Measurements from ENCODE around the gene N4BP2L2.

Gene N4BP2L2

DNA sequence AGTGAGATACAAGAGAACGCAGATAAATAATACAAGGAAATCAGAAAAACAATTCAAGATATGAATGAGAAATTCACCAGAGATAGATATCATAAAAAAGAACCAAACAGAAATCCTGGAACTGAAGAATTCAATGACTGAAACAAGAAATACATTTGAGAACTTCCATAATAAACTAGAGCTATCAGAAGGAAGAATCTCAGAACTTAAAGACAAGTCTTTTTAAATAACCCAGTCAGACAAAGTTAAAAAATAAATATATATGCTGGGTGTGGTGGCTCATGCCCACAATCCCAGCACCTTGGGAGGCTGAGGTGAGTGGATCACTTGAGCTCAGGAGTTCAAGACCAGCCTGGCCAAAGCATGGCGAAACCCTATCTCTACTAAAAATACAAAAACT, 82.0 kb downstream of the N4BP2L2 start:
- DNase-seq = no peak

DNA sequence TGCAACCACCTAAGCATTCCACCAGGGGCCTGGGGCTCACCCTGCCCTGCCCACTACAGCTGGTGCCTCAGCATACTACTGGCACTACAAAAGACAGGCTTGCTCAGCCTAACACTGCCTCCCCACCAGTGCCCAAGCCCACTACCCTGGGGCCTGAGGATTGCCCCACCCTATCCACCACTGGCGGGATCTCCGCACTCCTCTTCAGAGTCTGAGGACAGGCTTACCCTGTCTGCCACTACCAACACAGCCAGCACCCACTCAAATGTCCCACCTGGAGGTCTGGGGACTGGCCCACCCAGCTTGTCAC, 83.0 kb downstream of the N4BP2L2 start:
- no peak for DNase-seq

DNA sequence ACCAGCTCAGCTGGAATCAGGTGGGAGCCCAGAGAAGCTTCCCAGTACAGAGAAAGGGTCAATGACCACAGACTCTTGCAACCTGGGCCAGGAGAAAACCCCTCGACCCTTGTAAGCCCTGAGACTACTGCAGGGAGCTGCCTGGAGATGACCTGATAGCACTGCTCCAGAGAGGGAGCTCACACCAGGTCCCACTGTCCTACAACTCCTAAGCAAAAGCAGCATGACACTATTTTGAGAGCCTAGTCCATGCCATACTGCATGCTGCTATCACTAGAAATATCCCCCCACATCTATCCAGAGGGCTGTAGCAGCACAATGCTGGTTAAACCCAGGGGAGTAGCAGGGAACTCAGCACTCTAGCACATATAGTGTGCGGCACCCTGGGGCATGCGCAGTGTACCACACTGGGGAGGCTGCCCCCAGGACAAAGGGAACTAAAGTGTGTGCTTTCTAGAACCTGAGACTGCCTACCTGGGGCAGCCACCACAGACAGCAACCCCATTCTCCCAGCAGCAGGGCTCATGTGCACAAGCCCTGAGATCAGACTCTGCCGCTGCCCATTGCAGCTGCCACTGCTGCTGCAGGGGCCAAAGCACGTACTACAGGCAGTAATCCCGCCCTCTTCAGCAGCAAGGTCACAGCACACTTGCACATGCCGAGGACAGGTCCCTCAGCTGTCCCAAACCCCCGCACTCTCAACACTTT, 83.6 kb downstream of the N4BP2L2 start:
- no peak for DNase-seq

GRCh38 chr13:32453981-32454380, 84.6 kb downstream of the N4BP2L2 start:
- DNase-seq = no peak

DNA sequence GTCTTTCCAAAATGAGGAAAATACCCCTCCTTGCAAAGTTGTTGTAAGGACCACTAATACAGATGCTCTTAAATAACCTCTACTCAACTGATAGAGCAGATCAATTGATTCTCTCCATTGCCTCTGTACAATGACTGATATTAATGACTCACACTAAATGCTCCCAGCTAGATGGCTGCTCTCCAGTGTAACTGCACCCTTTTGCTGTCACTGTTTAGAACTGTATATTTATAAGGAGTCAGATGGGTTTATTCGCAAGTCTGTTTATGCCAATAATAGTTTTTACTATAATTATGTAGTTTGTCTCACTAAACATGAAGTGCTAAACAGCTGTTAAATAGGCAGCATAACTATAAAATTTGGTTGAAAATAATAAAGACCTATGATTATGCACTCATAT, 89.6 kb downstream of the N4BP2L2 start:
- DNase-seq = no peak

- DNase-seq = no peak
These were observed 90.5 kb downstream of the N4BP2L2 start for GRCh38 chr13:32447894-32448623.

- DNase-seq = no peak
These were observed 91.7 kb downstream of the N4BP2L2 start for GRCh38 chr13:32446773-32447465.

- DNase-seq = no peak
These were observed 92.4 kb downstream of the N4BP2L2 start for GRCh38 chr13:32446220-32446619.

GRCh38 chr13:32445461-32445860, 93.1 kb downstream of the N4BP2L2 start:
- no peak for DNase-seq

DNA sequence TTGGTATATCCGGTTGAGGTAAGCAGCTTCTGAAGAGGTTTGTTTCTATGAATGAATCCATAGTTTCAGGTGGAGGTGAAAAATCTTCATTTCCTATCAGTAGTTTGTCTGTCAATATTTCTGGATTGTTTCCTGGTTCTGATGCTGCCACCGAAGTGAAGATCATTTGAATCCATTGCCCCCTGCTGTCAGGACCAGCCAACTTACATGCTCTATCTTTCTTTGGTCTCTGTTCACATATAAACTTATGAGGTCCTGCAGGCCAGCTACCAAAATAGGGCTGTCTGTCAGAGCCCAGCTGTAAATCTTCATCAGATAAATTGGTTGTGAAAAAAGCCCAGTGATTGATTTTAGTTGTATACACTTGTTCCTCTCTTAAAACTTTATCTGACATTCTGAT, 95.5 kb downstream of the N4BP2L2 start:
- no peak for DNase-seq

DNA sequence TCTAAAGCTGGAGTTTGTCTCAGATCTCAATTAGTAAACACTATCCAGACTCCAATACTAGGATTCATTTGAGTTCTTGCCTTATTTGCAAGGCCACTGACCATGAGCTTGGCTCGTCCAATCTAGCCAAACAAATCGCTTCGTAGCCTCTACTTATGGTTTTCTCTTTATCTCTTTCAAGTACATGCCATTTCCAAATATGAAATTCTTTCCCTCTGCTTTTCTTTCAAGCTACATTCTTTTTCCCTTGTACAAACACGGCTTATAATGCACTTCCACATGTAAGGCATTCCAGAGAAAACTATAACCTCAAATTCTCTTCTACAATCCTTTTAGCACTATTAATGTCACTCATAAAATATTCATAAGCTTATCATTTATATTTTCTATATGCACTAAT, 99.7 kb downstream of the N4BP2L2 start:
- no peak for DNase-seq

- no peak for DNase-seq
These were observed 105.7 kb downstream of the N4BP2L2 start for GRCh38 chr13:32432856-32433255.

DNA sequence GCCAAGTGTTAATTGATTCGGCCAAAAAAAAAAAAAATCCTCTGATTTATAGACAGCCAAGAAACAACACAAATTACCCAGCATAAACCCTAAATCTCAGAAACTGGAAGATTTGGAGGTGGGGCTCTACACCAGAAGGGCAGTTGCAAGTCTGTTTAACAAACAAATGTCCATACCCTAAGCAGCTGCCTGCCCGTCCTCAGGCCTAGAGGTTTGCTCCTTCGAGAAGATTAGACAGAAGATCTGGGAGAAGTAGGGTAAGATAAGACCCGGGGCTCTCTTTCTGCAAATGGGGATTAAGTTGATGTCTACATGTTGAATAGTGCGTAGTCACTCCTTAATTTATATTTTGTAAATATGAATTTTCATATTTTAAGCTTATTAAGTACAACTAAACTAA, 107.2 kb downstream of the N4BP2L2 start:
- DNase-seq = no peak

DNA sequence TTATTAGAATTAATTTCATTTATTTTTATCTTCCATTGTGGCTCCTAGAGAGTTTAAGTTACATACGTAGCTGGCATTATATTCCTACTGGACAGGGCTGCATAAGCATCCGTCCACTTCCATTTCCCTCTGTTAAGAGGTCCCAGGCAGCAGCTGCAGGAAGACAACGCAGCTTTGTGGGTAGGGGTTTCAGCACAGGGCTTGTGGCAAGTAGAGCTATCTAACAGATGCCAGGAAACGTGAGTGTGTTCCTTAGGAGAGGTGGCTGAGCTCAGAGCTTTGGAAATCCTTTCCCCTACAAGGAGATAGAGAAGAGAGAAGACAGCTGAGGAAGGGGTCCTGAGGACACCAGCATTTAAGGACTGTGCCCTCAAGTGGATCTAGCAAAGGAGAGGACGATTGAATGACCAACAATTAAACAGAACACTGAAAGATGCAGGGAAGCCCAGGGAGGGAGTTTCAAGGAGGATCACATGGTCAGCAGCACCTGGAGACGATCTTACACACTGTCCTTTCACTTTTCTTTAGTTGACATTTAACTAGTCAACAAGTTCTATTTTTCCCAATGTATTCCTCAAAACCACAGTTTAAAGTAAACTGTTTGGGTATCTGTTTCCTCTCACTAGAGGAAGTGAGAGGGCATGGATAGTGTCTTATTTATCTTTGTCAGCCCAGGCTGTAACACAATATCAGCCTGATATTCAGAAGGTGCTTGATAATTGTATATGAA, 108.4 kb downstream of the N4BP2L2 start:
- no peak for DNase-seq

DNA sequence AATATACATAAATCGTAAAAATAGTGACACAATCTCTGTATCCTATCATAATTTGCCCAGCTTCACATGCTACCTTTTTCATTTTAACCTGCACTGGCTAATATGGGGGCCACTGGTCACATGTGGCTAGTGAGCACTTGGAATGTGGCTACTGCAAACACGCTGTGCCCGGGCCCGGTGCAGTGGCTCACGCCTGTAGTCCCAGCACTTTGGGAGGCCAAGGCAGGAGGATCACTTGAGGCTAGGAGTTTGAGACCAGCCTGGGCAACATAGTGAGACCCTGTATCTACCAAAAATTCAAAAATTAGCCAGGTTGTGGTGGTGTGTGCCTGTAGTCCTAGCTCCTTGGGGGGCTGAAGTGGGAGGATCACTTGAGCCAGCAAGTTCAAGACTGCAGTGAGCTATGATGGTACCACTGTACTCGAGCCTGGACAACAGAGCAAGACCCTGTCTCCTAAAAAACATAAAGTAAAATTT, 109.1 kb downstream of the N4BP2L2 start:
- DNase-seq = no peak

DNA sequence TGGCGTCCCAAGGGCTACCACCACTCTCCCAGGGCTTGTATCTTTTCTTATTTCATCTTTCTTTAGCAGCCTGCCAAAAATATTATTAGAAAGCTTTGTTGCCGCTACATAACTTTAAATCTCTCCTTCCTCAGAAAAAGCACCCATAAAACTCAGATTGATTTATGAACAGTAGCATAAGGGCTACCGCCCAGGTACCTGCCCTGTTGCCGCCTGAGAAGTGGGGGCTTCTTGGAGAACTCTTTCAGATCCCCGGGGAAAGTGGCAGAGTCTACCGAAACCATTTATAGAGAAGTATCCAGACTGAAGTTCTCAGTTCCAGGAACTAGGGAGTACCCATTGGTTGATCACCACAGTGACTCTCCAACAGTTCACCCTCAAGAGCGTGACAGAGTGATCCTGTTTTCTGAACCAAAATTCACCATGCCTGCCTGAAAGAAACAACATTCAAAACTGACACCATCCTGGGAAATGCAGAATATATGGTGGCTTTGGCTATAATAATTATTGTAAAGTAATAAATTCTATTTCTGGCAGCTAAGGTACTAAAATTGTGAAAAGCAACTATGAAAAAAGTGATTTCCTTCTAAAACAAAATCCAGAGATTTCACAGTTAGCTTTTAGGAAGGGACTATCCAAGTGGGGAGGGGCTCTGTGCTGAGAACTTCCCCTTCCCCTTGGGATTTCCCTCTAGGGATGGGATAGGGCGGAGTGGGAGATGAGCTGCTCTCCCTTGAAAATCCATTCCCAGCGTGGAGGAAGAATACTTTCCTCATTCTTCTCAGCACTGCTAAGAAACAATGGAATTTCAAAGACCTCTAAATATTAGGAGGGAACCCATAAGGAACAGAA, 109.8 kb downstream of the N4BP2L2 start:
- DNase-seq = no peak

GRCh38 chr13:32427852-32428580, 110.6 kb downstream of the N4BP2L2 start, which contains the start of gene N4BP2L1:
N4BP2L1 (minus strand) TSS chr13:32428130; CDS start chr13:32428082, 48 bp downstream.
- no peak for DNase-seq

DNA sequence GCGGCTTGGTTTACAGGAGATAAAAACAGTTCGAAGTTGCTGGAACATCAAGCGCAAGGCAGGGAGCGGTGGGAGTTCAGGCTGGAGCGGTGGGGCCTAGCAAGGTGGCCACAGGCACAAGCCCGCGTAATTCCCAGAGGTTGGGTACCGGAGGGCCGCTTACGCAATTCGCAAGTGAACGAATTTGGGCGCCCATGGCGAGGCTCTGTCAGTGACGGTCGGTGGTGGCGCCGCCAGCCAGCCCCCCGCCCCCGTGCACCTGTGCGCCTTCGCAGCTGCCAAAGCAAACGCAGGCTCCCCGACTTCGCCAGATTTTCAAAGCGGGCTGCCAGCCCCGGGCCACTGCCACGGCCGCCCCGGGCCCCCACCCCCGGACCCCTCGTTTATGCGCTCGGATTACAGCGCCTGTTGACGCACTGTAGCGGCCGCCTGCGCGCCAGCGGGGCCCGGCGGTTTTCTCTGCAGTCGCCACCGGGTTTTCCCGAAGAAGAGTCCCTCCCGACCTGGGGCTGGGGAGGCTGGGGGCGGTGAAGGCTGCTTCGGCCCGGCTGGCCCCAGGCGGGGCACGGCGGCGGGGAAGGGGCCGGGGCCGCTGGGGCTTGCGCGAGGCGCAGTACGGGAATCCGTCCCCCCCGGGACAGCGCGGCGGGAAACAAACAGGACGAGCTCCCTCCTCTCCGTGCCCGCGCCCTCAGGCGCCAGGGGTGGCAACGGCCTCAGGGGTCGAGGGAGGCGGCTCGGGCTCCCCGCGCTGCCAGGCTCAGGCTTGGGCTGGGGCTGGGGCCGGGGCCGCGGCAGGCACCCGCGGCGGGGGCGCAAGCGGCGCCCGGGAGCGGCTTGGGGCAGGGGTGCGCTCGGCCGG, 111.4 kb downstream of the N4BP2L2 start:
- no peak for DNase-seq

DNA sequence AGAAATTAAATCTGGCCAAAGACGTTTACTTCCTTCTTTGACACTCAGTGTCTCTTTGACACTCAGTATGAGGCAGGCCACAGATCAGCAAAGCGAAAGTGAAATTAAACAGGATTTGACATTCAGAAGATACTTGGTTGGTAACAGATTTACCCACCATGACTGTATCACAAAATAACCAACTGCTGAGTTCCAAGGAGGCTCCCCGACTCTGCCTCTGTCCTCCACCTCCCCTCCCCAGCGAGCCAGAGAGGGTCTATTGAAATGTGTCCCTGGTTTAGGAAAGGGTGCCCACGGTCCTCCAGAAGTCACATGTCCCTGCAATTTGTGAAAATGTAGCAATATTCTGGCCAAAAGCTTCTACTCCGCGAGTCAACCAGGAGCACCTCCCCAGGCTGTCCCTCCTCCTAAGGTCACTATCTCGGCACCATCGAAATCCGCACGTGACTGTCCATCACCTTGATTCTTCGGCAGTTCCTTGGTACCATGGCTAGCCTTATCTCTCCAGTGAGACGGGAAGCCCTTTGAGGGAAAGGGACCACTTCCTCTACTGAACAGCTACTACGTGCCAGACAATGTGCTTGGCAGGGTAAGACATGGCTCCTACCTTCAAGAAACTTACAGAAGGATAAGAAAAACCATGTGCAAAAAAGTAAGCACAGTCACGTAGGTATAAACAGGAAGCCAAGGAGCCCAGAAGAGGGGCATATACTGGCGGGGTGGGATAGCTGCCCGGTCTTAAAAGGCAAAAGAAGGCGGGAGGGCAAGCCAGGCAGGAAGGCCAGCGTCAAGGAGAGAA, 112.2 kb downstream of the N4BP2L2 start:
- no peak for DNase-seq

- no peak for DNase-seq
These were observed 113.4 kb downstream of the N4BP2L2 start for GRCh38 chr13:32425158-32425557.
